AG04449 (cell line): ENCODE data around the gene INS.
A peak's percentile ranks its signal among the peaks of the same experiment; 100 is the strongest.

ENCODE experiments used
- CTCF ChIA-PET: fragments of 350-600 bp; formaldehyde crosslinking; extraction: SDS; loops from one replicate; lab custom pipeline; 2021; ENCODE audit warnings: antibody characterized with exemption; lab: Yijun Ruan, JAX
- POLR2A ChIA-PET: fragments of 400-600, 350-600 bp; formaldehyde crosslinking; extraction: SDS; loops from one replicate; lab custom pipeline; 2020; ENCODE audit warnings: antibody characterized with exemption, inconsistent platforms; lab: Yijun Ruan, JAX
- DNase-seq: peaks from one replicate; pipeline ENCODE4 v3.0.0-alpha.2; 2010; ENCODE audit warnings: low read depth, low spot score
- H3K4me3 ChIP-seq: 2 replicates; pipeline ENCODE4 v1.5.1; 2011; ENCODE audit warnings: low read depth, mild to moderate bottlenecking, control low read depth, low read length
- CTCF ChIP-seq: IDR thresholded peaks from one replicate; pipeline ENCODE4 v1.5.1; 2011; ENCODE audit warnings: mild to moderate bottlenecking, moderate library complexity, low read length, control low read depth, inconsistent platforms; ENCODE audit not compliant: insufficient read depth; ENCODE audit errors: missing control alignments

The INS gene

GRCh38 chr11:2138431-2139122 lies 22.4 kb downstream of the INS start:
- no peak for TF ChIP-seq CTCF
- peak overlapping the region; percentile 12; the same call in 1 of the 2 replicates for H3K4me3 ChIP-seq
- ChIA-PET POLR2A (no interaction called here), CTCF (interaction anchor here (1.0 to 9.2 kb wide), 2 partner anchors 11 to 101 kb away, joined by 3 to 70 read pairs; no protein-coding TSS in a partner anchor)
- no peak for DNase-seq

- POLR2A ChIA-PET, result no interaction called here
- TF ChIP-seq CTCF, result no peak
- CTCF ChIA-PET, result interaction anchor here (1.0 to 9.2 kb wide), 2 partner anchors 12 to 101 kb away, joined by 3 to 70 read pairs; no protein-coding TSS in a partner anchor
- H3K4me3 ChIP-seq, result no peak overlapping the region; the same call in 1 of the 2 replicates
- no peak for DNase-seq
Measured at GRCh38 chr11:2138068-2138430, 23.0 kb downstream of the INS start.

- ChIA-PET CTCF (interaction anchor here (0.6 to 9.2 kb wide), 2 partner anchors 13 to 485 kb away, joined by 3 to 70 read pairs; no protein-coding TSS in a partner anchor), POLR2A (interaction anchor here (1.2 kb wide), 1 partner anchor 40 kb away, joined by 3 read pairs; no protein-coding TSS in a partner anchor)
- no peak for DNase-seq
- H3K4me3 ChIP-seq, result 0 out of 2 replicates have a peak overlapping the region, but pooled peaks have one; percentile 6
- no peak for TF ChIP-seq CTCF
Measured at GRCh38 chr11:2137202-2138067, 23.6 kb downstream of the INS start.

GRCh38 chr11:2136952-2137201 lies 24.1 kb downstream of the INS start:
- ChIA-PET CTCF (interaction anchor here (0.6 to 9.2 kb wide), 2 partner anchors 13 to 484 kb away, joined by 3 to 70 read pairs; no protein-coding TSS in a partner anchor), POLR2A (interaction anchor here (1.2 kb wide), 1 partner anchor 40 kb away, joined by 3 read pairs; no protein-coding TSS in a partner anchor)
- DNase-seq, result no peak
- H3K4me3 ChIP-seq, result no peak overlapping the region
- TF ChIP-seq CTCF, result no peak

- ChIA-PET CTCF (interaction anchor here (0.6 to 9.2 kb wide), 2 partner anchors 14 to 484 kb away, joined by 3 to 70 read pairs; no protein-coding TSS in a partner anchor), POLR2A (interaction anchor here (1.2 kb wide), 1 partner anchor 39 kb away, joined by 3 read pairs; no protein-coding TSS in a partner anchor)
- DNase-seq, result no peak
- no peak overlapping the region for H3K4me3 ChIP-seq
- no peak for TF ChIP-seq CTCF
Measured at GRCh38 chr11:2136209-2136951, 24.6 kb downstream of the INS start.
